Activated CD4-positive, CD25-positive, alpha-beta regulatory T cell treated with anti-CD3 and anti-CD28 coated beads, Interleukin-2, amount 50 U/mL, for 16 hours (primary cell): ENCODE results near the gene PCDH19.

Source experiments
- DNase-seq: peaks from one replicate; pipeline ENCODE4 v3.0.0-alpha.2; 2020; ENCODE audit warnings: low read depth, low spot score

Gene PCDH19

GRCh38 chrX:100296183-100296753 is 113.8 kb downstream of the PCDH19 start:
- no peak for DNase-seq

- no peak for DNase-seq
Measured at GRCh38 chrX:100294965-100295364, 115.1 kb downstream of the PCDH19 start.

GRCh38 chrX:100289066-100289558 is 121.0 kb downstream of the PCDH19 start:
- no peak for DNase-seq

GRCh38 chrX:100277231-100277630 is 132.8 kb downstream of the PCDH19 start:
- DNase-seq: no peak

GRCh38 chrX:100274916-100275315 is 135.2 kb downstream of the PCDH19 start:
- DNase-seq: no peak

GRCh38 chrX:100265179-100265578 is 144.9 kb downstream of the PCDH19 start:
- no peak for DNase-seq

- no peak for DNase-seq
Measured at GRCh38 chrX:100264200-100264599, 145.9 kb downstream of the PCDH19 start.

- DNase-seq: no peak
Measured at GRCh38 chrX:100263650-100264049, 146.4 kb downstream of the PCDH19 start.

- DNase-seq: no peak
Measured at GRCh38 chrX:100248885-100249493, 161.1 kb downstream of the PCDH19 start.

GRCh38 chrX:100247826-100248225 is 162.2 kb downstream of the PCDH19 start:
- no peak for DNase-seq

GRCh38 chrX:100244681-100245080 is 165.4 kb downstream of the PCDH19 start:
- no peak for DNase-seq
